ENCODE results near the gene TMEM30A. TPM values are rescaled to one million over a fixed set of nuclear protein-coding genes. Genes with fewer than 3 reads are reported as not detected.

The TMEM30A gene
- total and polyA plus RNA-seq, 4 donors, result 33.3 to 71.0 (median 45.4) TPM

GRCh38 chr6:75286955-75287354, 2.4 kb upstream of the TMEM30A start:
- no peak for DNase-seq (ENCODE audit: low spot score)
- H3K36me3 ChIP-seq (ENCODE audit: control insufficient read depth in 4 of 4, insufficient read depth in 3 of 4, low read depth in 1 of 4, low read length in 3 of 4), result no peaks in the 10 kb centered on the region
- no peak overlapping the region for H3K4me3 ChIP-seq (ENCODE audit: low read depth in 1 of 3, low read length in 3 of 3)
- H3K4me1 ChIP-seq (ENCODE audit: control insufficient read depth in 4 of 4, insufficient read depth in 4 of 4, low read length in 3 of 4), result peaks cover 5 to 22% (median 21%) of the 10 kb centered on the region in 4 donors
- H3K9ac ChIP-seq (ENCODE audit: low read depth in 1 of 2, low read length in 2 of 2), result peak overlapping the region in 1 of 2 donors; percentile 6
- no peak for TF ChIP-seq FOXA2 (IDR thresholded peaks at IDR 0.05)
- no peak for TF ChIP-seq TAF1 (conservative IDR thresholded peaks at IDR 0.05)
- TF ChIP-seq FOXA1 (IDR thresholded peaks at IDR 0.05), result no peak
- no peaks in the 10 kb centered on the region for H3K9me3 ChIP-seq (ENCODE audit: control insufficient read depth in 4 of 4, low read length in 3 of 4)
- 91% methylated on average over 2 of the region's 2 CpGs for WGBS
- no peaks in the 10 kb centered on the region for H3K27me3 ChIP-seq (ENCODE audit: control insufficient read depth in 4 of 4, insufficient read depth in 4 of 4, low read length in 3 of 4)
- H3K27ac ChIP-seq (ENCODE audit: low read depth in 1 of 2, low read length in 2 of 2), result no peak overlapping the region

DNA sequence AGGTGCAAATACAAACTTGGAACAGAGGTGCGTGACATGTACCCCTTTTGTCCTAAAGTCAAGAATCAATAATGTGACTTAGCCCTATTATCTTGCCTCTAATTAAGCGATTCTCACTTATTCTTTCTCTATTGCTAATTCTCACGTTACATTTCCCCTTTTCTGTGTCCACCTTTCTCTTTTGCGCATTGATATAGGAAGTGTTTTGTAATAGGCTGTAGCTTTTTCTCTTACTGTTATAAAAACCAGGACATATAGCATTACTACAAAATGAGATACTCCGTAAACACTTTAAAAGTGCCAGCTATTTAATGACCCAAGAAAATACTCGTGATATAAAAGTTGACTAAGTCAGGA, 669 bp upstream of the TMEM30A start:
- peak overlapping the region; percentile 75 to 85 for H3K27ac ChIP-seq (ENCODE audit: low read depth in 1 of 2, low read length in 2 of 2)
- peak overlapping the region; percentile 61 to 93 for H3K9ac ChIP-seq (ENCODE audit: low read depth in 1 of 2, low read length in 2 of 2)
- 1% methylated on average over 6 of the region's 6 CpGs for WGBS
- peaks cover 5 to 28% (median 26%) of the 10 kb centered on the region in 4 donors for H3K4me1 ChIP-seq (ENCODE audit: control insufficient read depth in 4 of 4, insufficient read depth in 4 of 4, low read length in 3 of 4)
- TF ChIP-seq FOXA2 (IDR thresholded peaks at IDR 0.05) (no peak), EGR1 (IDR thresholded peaks at IDR 0.05; ENCODE audit: low read depth in 2 of 2) (no peak), GABPA (IDR thresholded peaks at IDR 0.05 in 1 of 2, conservative IDR thresholded peaks at IDR 0.05 in 1 of 2) (no peak), RXRA (IDR thresholded peaks at IDR 0.05) (no peak), NR2F2 (IDR thresholded peaks at IDR 0.05) (no peak), HNF4A (conservative IDR thresholded peaks at IDR 0.05) (no peak), YY1 (IDR thresholded peaks at IDR 0.05) (no peak), TAF1 (conservative IDR thresholded peaks at IDR 0.05) (no peak), ATF3 (IDR thresholded peaks at IDR 0.05) (no peak), ZBTB33 (IDR thresholded peaks at IDR 0.05) (no peak), RAD21 (IDR thresholded peaks at IDR 0.05) (no peak), JUND (IDR thresholded peaks at IDR 0.05) (no peak), HNF4G (IDR thresholded peaks at IDR 0.05) (no peak), REST (IDR thresholded peaks at IDR 0.05) (no peak), SP1 (IDR thresholded peaks at IDR 0.05) (no peak)
- TF ChIP-seq, protein P1, sequence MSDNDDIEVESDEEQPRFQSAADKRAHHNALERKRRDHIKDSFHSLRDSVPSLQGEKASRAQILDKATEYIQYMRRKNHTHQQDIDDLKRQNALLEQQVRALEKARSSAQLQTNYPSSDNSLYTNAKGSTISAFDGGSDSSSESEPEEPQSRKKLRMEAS (IDR thresholded peaks at IDR 0.05), result no peak
- TF ChIP-seq, protein P2, sequence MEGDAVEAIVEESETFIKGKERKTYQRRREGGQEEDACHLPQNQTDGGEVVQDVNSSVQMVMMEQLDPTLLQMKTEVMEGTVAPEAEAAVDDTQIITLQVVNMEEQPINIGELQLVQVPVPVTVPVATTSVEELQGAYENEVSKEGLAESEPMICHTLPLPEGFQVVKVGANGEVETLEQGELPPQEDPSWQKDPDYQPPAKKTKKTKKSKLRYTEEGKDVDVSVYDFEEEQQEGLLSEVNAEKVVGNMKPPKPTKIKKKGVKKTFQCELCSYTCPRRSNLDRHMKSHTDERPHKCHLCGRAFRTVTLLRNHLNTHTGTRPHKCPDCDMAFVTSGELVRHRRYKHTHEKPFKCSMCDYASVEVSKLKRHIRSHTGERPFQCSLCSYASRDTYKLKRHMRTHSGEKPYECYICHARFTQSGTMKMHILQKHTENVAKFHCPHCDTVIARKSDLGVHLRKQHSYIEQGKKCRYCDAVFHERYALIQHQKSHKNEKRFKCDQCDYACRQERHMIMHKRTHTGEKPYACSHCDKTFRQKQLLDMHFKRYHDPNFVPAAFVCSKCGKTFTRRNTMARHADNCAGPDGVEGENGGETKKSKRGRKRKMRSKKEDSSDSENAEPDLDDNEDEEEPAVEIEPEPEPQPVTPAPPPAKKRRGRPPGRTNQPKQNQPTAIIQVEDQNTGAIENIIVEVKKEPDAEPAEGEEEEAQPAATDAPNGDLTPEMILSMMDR (IDR thresholded peaks at IDR 0.05; ENCODE audit: low read depth, low read length, missing input control), result no peak
- H3K27me3 ChIP-seq (ENCODE audit: control insufficient read depth in 4 of 4, insufficient read depth in 4 of 4, low read length in 3 of 4), result no peaks in the 10 kb centered on the region
- H3K4me3 ChIP-seq (ENCODE audit: low read depth in 1 of 3, low read length in 3 of 3), result peak overlapping the region; percentile 62 to 81 (median 71)
- no peaks in the 10 kb centered on the region for H3K9me3 ChIP-seq (ENCODE audit: control insufficient read depth in 4 of 4, low read length in 3 of 4)
- DNase-seq (ENCODE audit: low spot score), result no peak
- H3K36me3 ChIP-seq (ENCODE audit: control insufficient read depth in 4 of 4, insufficient read depth in 3 of 4, low read depth in 1 of 4, low read length in 3 of 4), result no peaks in the 10 kb centered on the region

Data from liver (tissue), 9 donors.